ENCODE results near the gene CORIN.

DNA sequence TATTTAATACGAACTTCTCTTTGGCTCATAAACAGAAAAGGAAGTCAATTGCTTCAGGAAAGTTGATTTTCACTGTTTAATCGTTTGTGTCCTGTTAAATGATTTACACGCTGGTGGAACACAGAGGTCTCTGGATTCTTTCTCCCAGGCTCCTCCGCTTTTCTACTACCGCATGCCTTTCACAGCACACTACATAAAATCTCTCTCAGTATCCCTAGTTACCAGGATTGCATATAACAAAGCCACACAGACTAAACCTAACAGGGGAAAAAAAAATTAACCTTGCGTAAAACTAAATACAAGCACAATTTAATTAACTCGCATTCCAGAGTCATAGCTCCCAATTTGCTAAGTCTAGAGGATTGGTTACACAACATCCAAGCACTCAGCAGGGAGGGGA, 133.9 kb downstream of the CORIN start:
- TF ChIP-seq POLR2A (IDR thresholded peaks at IDR 0.05), result no peak
- TF ChIP-seq, protein P1, sequence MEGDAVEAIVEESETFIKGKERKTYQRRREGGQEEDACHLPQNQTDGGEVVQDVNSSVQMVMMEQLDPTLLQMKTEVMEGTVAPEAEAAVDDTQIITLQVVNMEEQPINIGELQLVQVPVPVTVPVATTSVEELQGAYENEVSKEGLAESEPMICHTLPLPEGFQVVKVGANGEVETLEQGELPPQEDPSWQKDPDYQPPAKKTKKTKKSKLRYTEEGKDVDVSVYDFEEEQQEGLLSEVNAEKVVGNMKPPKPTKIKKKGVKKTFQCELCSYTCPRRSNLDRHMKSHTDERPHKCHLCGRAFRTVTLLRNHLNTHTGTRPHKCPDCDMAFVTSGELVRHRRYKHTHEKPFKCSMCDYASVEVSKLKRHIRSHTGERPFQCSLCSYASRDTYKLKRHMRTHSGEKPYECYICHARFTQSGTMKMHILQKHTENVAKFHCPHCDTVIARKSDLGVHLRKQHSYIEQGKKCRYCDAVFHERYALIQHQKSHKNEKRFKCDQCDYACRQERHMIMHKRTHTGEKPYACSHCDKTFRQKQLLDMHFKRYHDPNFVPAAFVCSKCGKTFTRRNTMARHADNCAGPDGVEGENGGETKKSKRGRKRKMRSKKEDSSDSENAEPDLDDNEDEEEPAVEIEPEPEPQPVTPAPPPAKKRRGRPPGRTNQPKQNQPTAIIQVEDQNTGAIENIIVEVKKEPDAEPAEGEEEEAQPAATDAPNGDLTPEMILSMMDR (IDR thresholded peaks at IDR 0.05), result no peak
- no peak for TF ChIP-seq EP300 (IDR thresholded peaks at IDR 0.05)
